ENCODE results near the gene APLN. TPM values are rescaled to one million over a fixed set of nuclear protein-coding genes. Genes with fewer than 3 reads are reported as not detected.

APLN gene
- total RNA-seq, result under 0.01 and 0.24 TPM in 2 replicates

GRCh38 chrX:129654652-129655546, at the start of gene APLN:
TSS of gene APLN (minus strand) at chrX:129654956. CDS start at chrX:129654630, 326 bp downstream.

Other genes with a start within 250 kb of the APLN start
- 13.0 and 34.7 TPM in 2 replicates for gene SMARCA1, start 131.5 kb downstream of the APLN start, total RNA-seq
- 20.2 and 20.7 TPM in 2 replicates for gene OCRL, start 114.7 kb downstream of the APLN start, total RNA-seq
- not detected in 2 replicates for gene XPNPEP2, start 84.0 kb upstream of the APLN start, total RNA-seq
- not detected in 2 replicates for gene SASH3, start 125.0 kb upstream of the APLN start, total RNA-seq
- 24.1 and 28.6 TPM in 2 replicates for gene ZDHHC9, start 188.9 kb upstream of the APLN start, total RNA-seq

Measured in tracheal epithelial cell (primary cell).